MM.1S (cell line): ENCODE data around the gene TXNL4B.

Experiments used
- DNase-seq: peaks from one replicate; pipeline ENCODE4 v3.0.0-alpha.2; 2015
- H2AFZ ChIP-seq: fragments of 300-600 bp; sonication (generic); 2 replicates; pipeline ENCODE4 v1.6.0; 2016; ENCODE audit warnings: antibody characterized with exemption, low read length
- H3F3A ChIP-seq: fragments of 300-600 bp; sonication (generic); 2 replicates; pipeline ENCODE4 v1.6.1; 2016; ENCODE audit warnings: mild to moderate bottlenecking, antibody characterized with exemption, low read length, moderate library complexity, mixed read lengths; ENCODE audit not compliant: insufficient read depth
- H3K27ac ChIP-seq: fragments of 300-600 bp; sonication (generic); 2 replicates; pipeline ENCODE4 v1.5.1; 2016; ENCODE audit warnings: mild to moderate bottlenecking, low read length
- H3K27me3 ChIP-seq: fragments of 300-600 bp; sonication (generic); replicated peaks from 2 replicates; pipeline ENCODE4 v1.6.0; 2016; ENCODE audit warnings: low read length; ENCODE audit not compliant: insufficient read depth
- H3K36me3 ChIP-seq: fragments of 300-600 bp; sonication (generic); replicated peaks from 2 replicates; pipeline ENCODE4 v1.6.1; 2016; ENCODE audit warnings: mild to moderate bottlenecking, low read length, mixed read lengths; ENCODE audit not compliant: insufficient read depth
- H3K4me1 ChIP-seq: fragments of 300-600 bp; sonication (generic); 2 replicates; pipeline ENCODE4 v1.6.1; 2016; ENCODE audit warnings: low read length, mixed read lengths
- H3K4me2 ChIP-seq: fragments of 300-600 bp; sonication (generic); 2 replicates; pipeline ENCODE4 v1.6.0; 2016; ENCODE audit warnings: low read depth, low read length
- H3K4me3 ChIP-seq: fragments of 300-600 bp; sonication (generic); 2 replicates; pipeline ENCODE4 v1.5.1; 2016; ENCODE audit warnings: low read length, mixed read lengths
- H3K79me2 ChIP-seq: fragments of 300-600 bp; sonication (generic); 2 replicates; pipeline ENCODE4 v1.6.1; 2016; ENCODE audit warnings: mixed run types, low read length, mixed read lengths
- H3K9ac ChIP-seq: fragments of 300-600 bp; sonication (generic); 2 replicates; pipeline ENCODE4 v1.6.1; 2016; ENCODE audit warnings: low read length, mixed read lengths
- H3K9me2 ChIP-seq: fragments of 300-600 bp; sonication (generic); replicated peaks from 2 replicates; pipeline ENCODE4 v1.6.1; 2016; ENCODE audit warnings: mild to moderate bottlenecking, low read length, mixed read lengths; ENCODE audit not compliant: insufficient read depth
- H3K9me3 ChIP-seq: fragments of 300-600 bp; sonication (generic); replicated peaks from 2 replicates; pipeline ENCODE4 v1.6.1; 2016; ENCODE audit warnings: mild to moderate bottlenecking, low read length, mixed read lengths; ENCODE audit not compliant: insufficient read depth
- H4K20me1 ChIP-seq: fragments of 300-600 bp; sonication (generic); 2 replicates; pipeline ENCODE4 v1.6.1; 2016; ENCODE audit warnings: mild to moderate bottlenecking, low read length, moderate library complexity, mixed read lengths; ENCODE audit not compliant: insufficient read depth
- CTCF ChIP-seq: fragments of 300-600 bp; sonication (generic); IDR thresholded peaks from 2 replicates; pipeline ENCODE4 v1.5.1; 2016; ENCODE audit warnings: antibody characterized with exemption, low read length, mixed read lengths
- EZH2 ChIP-seq: fragments of 300-600 bp; sonication (generic); optimal IDR thresholded peaks from 2 replicates; pipeline ENCODE3; 2017; ENCODE audit warnings: low read depth, mild to moderate bottlenecking, antibody characterized with exemption, low read length, mixed read lengths
- EZH2phosphoT487 ChIP-seq: fragments of 300-600 bp; sonication (generic); IDR thresholded peaks from 2 replicates; pipeline ENCODE4 v1.6.1; 2018; ENCODE audit warnings: antibody characterized with exemption, low read length

Gene TXNL4B

GRCh38 chr16:72124761-72125634 lies 31.6 kb upstream of the TXNL4B start:
- H3K4me1 ChIP-seq = 0 out of 2 replicates have a peak, but pooled peaks cover 12% of the 10 kb centered on the region
- no peaks in the 10 kb centered on the region for H3K9me3 ChIP-seq
- H3K9me2 ChIP-seq = no peaks in the 10 kb centered on the region
- TF ChIP-seq EZH2phosphoT487 (no peak), EZH2 (no peak), CTCF (peak; percentile 84)
- peak; percentile 62 for DNase-seq
- H3K9ac ChIP-seq = no peak overlapping the region
- no peaks in the 10 kb centered on the region for H3K36me3 ChIP-seq
- no peak overlapping the region for H3K4me3 ChIP-seq
- H4K20me1 ChIP-seq = no peaks in the 10 kb centered on the region
- H3F3A ChIP-seq = no peaks in the 10 kb centered on the region
- peak overlapping the region; percentile 69 for H2AFZ ChIP-seq
- H3K79me2 ChIP-seq = no peaks in the 10 kb centered on the region
- no peak overlapping the region for H3K4me2 ChIP-seq
- H3K27ac ChIP-seq = no peak overlapping the region
- H3K27me3 ChIP-seq = no peaks in the 10 kb centered on the region

- Histone ChIP-seq H2AFZ (no peak overlapping the region), H3K4me1 (0 out of 2 replicates have a peak, but pooled peaks cover 12% of the 10 kb centered on the region), H3K27me3 (no peaks in the 10 kb centered on the region), H3K27ac (no peak overlapping the region), H3K9me2 (no peaks in the 10 kb centered on the region), H3F3A (no peaks in the 10 kb centered on the region), H4K20me1 (no peaks in the 10 kb centered on the region), H3K4me2 (no peak overlapping the region), H3K9ac (no peak overlapping the region), H3K79me2 (no peaks in the 10 kb centered on the region), H3K4me3 (no peak overlapping the region), H3K36me3 (no peaks in the 10 kb centered on the region), H3K9me3 (no peaks in the 10 kb centered on the region)
- TF ChIP-seq CTCF (no peak), EZH2phosphoT487 (no peak), EZH2 (no peak)
- no peak for DNase-seq
Observed at GRCh38 chr16:72124148-72124547, 30.7 kb upstream of the TXNL4B start.

- Histone ChIP-seq H3K9me3 (no peaks in the 10 kb centered on the region), H3K4me2 (no peak overlapping the region), H3K9ac (no peak overlapping the region), H3K36me3 (no peaks in the 10 kb centered on the region), H3K4me1 (0 out of 2 replicates have a peak, but pooled peaks cover 12% of the 10 kb centered on the region), H3K4me3 (no peak overlapping the region), H3K27me3 (no peaks in the 10 kb centered on the region), H3F3A (no peaks in the 10 kb centered on the region), H2AFZ (no peak overlapping the region), H3K27ac (no peak overlapping the region), H3K79me2 (no peaks in the 10 kb centered on the region), H4K20me1 (no peaks in the 10 kb centered on the region), H3K9me2 (no peaks in the 10 kb centered on the region)
- no peak for DNase-seq
- TF ChIP-seq EZH2 (no peak), EZH2phosphoT487 (no peak), CTCF (no peak)
Observed at GRCh38 chr16:72123426-72123825, 30.0 kb upstream of the TXNL4B start.
